Activated CD4-positive, alpha-beta T cell treated with anti-CD3 and anti-CD28 coated beads for 24 hours (primary cell): Measurements from ENCODE around the gene CSTB.

Experiments used
- DNase-seq, 2 donors: peaks; one replicate each; pipeline ENCODE4 v3.0.0-alpha.2; 2020; ENCODE audit warnings: low read depth in 2 of 2

Gene CSTB

DNA sequence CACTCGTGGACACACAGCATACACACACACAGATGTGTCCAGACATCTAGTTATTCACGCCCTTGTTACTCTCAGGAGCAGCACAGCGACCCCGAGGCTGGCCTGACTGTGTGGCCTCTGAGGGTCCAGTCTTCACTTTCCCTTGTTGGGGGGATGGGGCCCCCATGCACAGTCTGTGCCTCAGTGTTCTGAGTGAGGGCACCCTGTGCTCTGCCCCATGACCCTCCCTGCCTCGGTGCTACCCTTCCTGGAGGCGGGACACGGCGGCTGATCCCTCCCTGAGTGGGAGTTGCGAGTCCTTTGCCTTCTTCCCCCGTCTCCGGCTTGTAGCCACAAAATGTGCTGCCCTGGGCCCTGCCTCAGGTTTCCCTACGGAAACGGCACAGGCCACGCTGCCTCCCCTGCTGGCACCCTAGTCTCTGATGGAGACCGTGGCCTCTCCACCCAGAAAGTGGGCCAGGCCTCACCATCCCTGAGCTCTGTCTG lies 8.6 kb downstream of the CSTB start:
- no peak for DNase-seq

- DNase-seq = no peak
Measured at GRCh38 chr21:43766734-43767497, 9.2 kb downstream of the CSTB start.

- no peak for DNase-seq
Measured at GRCh38 chr21:43764576-43765495, 11.3 kb downstream of the CSTB start.

GRCh38 chr21:43763901-43764523 lies 12.1 kb downstream of the CSTB start:
- DNase-seq = no peak

DNA sequence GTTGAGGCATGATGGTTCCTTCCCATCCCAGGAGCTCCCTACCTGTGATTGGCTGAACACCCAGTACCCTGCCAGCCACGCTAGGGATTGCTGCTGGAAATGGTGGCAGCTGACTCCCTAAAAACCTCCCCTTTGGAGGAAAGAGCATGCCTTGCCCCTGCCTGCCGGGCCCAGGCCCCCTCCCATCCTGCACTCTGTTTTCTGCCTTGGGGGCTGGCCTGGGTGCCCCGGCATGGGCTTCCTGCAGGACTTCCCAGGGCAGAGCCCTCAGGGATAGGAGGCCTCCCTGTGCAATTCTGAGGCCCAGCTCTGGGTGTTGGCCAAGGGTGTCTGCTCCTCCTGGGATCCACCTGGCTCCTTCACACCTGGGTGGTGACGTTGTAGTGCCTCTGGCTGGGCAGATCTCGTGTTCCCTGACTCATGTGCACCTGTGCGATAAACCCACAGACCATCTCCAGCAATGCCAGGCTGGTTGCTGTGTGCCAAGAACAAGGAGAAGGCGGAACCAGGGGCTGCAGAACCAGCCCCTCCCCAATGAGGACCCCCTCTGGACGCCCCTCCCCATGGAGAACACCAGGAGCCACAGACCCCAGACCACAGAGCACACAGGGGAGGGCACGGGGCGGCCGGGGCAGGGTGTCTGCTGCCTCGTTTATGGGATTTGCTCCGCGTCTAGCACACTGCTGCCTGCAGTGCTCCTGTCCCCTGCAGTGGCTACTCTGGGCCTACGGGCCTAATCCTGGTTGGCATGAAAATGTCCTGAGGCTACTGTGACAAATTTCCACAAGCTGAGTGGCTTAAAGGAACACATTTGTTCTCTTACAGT lies 13.6 kb downstream of the CSTB start:
- DNase-seq = no peak

GRCh38 chr21:43761886-43762285 lies 14.2 kb downstream of the CSTB start:
- DNase-seq = no peak

- DNase-seq = no peak
Measured at GRCh38 chr21:43760391-43760958, 15.6 kb downstream of the CSTB start.

DNA sequence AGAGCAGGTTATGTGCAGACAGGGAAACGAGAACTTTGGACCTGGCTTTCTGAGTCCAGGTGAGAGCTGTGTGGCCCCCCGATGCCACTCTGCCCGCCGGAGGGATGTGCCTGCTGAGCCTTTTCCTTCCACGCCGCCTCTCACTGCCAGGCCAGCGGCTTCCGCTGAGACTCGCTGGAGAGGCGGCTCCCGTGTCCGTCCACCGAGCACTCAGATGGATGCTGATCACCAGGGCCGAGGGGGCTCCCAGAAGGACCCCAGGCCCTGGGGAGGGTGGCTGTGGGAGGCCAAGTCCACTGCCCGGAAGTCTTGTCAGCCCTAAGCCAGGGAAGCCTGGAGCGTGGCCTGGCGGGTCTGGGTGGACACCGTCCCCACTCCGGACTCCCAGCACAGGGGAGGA lies 16.5 kb downstream of the CSTB start:
- no peak for DNase-seq

DNA sequence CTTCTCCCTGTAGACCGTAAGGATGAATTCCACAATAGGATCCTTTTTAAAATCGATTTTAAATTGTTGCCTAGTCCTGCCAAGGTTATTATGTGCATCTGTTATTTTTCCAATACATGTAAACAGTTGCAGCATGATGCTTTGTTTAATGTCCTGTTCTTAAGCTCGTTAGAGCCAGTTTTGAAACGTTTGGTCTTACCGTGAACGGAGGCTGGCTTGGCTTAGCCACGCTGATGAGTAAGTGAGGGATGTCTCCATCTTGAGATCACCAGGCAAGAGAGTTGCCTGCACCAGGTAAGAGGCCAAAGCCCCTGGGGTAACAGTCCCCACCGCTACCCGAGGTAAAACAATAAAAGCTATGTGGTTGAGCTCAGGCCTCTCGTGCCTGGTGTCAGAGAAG lies 17.3 kb downstream of the CSTB start:
- no peak for DNase-seq

GRCh38 chr21:43758111-43758641 lies 17.9 kb downstream of the CSTB start:
- no peak for DNase-seq

DNA sequence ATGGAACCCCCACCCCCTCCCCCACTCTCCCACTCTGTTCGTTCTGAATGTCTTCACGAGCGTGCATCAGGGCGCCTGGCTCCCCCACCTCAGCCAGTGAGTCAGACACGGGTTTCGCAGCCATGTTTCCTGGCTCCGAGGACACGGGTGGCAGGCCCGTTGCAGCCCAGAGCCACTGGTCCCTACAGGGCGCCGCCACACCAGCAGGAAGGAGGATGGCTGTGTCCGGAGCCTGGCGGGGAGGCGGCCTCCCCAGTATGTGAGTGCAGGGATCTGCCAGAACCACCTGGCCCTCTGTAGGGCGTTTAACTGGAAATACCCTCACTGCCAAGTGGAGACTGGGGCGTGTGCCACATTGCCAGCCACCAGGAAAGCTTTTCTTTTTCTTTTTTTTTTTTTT lies 18.5 kb downstream of the CSTB start:
- DNase-seq = no peak

DNA sequence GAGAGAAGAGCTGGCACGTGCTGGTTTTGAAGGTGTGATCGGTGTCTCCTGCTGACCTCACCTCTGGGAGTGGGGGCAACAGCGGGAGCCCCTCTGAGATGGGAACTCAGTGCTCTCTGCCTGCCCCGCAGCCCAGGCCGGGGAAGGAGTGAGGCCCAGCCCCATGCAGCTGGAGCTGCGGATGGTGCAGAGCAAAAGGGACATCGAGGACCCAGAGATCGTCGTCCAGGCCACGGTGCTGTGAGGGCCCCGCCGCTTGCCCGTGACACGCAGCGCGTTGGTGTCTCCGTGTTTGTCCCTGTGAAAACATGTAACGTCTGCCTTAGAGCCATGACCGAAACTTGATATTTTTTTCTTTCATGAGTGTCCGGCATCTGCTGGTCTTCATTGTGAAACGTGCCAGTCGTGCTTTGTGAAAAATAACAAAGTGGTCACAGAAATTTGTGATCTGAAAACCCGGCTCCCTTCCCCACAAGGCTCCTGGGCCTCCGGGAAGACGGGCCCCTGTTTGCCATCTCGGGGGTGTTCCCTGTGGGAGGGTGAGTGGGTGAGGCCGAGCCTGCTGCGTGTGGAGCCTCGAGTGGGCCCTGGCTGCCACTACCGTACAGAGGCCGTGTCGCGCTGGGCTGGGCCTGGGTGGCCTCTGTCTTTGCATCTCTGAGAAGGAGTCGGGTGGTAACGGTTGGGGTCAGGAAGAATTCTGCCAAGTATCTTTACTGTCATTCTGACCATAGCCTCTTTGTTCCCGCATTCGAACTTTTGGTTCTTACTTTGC lies 20.1 kb downstream of the CSTB start:
- no peak for DNase-seq

DNA sequence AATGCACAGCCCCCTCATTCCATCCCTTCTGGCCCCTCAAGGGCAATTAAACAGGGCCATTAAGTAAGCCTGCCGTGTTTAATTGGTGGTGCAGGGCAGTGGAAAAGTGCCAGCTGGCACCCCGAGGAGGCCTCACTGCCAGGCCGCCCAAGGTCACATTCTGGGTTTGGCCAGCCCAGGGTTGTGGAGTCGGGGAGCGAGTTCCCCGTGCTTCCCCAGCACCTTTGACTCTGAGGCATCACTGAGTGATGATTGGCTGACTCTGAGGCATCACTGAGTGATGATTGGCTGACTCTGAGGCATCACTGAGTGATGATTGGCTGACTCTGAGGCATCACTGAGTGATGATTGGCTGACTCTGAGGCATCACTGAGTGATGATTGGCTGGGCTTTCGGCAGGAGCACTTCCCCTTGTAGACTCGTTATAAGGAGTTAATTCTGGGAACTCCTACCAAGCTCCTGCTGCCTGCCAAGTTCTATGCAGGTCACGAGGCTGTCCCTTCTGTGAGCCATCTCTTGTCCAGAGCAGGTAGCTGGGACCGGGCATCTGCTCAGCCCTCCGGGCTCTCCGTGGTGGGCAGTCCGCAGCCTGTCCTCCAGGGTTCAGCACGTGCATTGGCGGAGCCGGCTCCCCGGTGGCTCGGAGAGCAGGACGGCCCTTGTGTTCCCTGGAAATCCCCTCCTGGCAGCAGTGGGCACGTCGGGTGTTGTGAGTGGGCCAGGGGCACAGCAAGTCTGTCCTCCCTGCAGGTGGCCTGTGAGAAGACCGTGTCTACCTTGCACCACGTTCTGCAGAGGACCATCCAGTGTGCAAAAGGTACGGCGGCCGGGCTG lies 20.9 kb downstream of the CSTB start:
- no peak for DNase-seq

- DNase-seq = no peak
Measured at GRCh38 chr21:43753439-43753799, 22.7 kb downstream of the CSTB start.

DNA sequence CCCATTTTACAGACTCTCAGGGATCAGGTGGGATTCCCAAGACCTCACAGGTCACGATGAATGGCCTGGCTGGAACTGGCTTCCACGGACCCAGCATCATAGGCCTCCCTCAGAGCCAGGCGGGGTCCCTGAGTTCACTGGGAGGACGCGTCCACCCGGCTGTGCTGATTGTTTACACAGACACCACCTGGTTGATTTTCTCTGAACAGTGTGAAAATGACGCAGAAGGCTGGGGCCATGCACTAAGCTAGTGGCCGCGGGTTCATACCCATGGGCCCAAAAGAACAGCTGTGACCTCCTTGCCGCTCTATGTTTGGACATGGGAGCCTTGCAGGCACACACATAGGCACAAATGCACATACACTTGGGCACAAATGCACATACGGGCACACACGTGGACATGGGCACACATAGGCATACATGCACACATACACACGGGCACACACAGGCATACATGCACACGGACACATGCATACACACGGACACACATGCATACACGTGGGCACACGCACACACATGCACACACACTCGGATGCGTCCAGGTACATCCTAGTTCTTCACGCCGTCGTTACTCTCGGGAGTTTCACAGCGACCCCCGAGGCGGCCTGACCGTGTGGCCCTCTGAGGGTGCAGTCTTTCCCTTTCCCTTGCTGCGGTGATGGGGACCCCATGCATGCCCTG lies 23.2 kb downstream of the CSTB start:
- DNase-seq = no peak

- no peak for DNase-seq
Measured at GRCh38 chr21:43751955-43752591, 24.0 kb downstream of the CSTB start.

- DNase-seq = no peak
Measured at GRCh38 chr21:43750339-43751033, 25.6 kb downstream of the CSTB start.
